HK-2 (cell line): Measurements from ENCODE around the gene RASSF3.
"Not testable (repeated sequence)": the region's sequence is repeated elsewhere in the genome, so short reads cannot be mapped to it uniquely, and the experiment has no call there.

Source experiments
- DNase-seq: peaks from one replicate; pipeline ENCODE4 v3.0.0-alpha.2; 2018; ENCODE audit not compliant: unreplicated experiment

The RASSF3 gene

DNA sequence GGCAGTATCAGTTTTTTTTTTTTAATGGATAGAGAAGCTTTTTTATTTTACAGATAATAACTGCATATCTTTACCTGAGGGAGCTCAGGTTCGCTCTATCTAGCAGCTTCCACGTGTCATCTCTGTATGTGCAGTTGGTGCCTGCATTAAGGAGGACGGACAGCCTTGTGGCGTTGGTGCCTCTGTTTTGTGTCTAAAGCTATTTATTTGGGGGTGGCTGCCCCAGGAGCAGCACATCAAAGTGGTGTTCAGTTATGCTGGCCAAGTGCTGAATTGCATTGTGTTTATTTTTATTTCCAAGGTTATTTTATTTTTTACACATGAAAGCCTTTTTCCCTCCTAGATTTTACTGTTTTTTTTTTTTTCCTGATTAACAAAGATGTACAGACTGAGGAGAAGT is 59.7 kb downstream of the RASSF3 start:
- no peak for DNase-seq

- DNase-seq: no peak
Measured at GRCh38 chr12:64670919-64671639, 60.8 kb downstream of the RASSF3 start.

DNA sequence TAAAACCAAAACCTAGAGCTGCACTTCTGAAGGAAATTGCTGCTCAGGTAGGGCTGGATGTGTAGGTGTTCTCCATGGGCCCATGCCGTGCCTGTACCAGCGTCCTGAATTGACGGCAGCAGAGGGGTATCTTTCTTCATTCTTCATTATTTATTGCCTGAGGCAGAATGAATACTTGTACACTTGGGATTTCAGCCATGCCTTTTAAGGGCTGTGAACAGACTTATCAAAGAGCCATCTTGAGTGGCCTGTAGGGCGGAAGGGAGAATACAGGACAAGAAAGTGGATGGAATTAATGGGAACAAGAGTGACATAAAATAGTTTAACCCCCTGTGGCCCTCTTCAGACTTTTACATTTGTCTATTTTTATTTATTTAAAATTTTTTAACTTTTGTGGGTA is 61.4 kb downstream of the RASSF3 start:
- no peak for DNase-seq

DNA sequence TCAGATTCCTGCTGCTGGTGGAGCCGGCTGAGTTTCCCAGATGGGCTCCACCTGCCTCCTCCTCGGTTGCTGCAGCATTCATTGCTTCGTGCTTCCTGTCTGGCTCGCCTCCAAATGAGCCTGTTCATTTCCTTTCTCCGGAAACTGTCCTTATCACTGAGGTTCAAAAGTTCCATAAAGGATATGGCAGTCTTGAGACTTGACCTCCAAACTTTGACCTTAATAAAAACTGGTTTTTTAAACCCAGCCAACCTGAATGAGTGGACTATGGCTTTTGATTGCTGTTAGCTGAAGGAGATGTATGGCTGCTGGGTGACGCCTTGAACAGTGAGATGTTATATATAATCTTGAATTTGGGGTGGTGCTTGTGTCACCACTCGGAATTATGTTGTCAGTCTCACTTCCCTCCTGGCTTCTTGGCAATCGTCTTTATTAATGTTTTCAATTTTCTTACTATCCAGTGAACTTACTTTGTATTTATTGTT is 62.7 kb downstream of the RASSF3 start:
- DNase-seq: no peak

GRCh38 chr12:64673490-64674169 is 63.3 kb downstream of the RASSF3 start:
- DNase-seq: no peak

- DNase-seq: no peak
Measured at GRCh38 chr12:64674367-64674922, 64.2 kb downstream of the RASSF3 start.

GRCh38 chr12:64675795-64676194 is 65.5 kb downstream of the RASSF3 start:
- no peak for DNase-seq

- no peak for DNase-seq
Measured at GRCh38 chr12:64678248-64678647, 68.0 kb downstream of the RASSF3 start.

DNA sequence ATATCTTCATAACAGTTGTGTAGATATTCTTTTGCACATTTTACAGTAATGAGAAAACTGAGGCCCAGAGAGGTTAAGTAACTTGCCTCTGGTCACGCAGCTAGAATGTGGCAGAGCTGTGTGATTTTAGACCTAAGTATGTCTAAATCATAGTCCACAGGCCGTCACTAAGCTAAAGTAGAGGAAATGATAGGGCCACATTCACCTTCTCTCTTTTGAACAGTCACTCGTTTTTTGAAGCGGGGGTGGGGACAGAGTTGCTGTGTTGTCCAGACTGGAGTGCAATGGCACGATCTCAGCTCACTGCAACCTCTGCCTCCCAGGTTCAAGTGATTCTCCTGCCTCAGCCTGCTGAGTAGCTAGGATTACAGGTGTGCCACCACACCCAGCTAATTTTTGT is 68.5 kb downstream of the RASSF3 start:
- DNase-seq: no peak

- DNase-seq: no peak
Measured at GRCh38 chr12:64679487-64680001, 69.2 kb downstream of the RASSF3 start.

- DNase-seq: no peak
Measured at GRCh38 chr12:64680235-64680634, 69.9 kb downstream of the RASSF3 start.

DNA sequence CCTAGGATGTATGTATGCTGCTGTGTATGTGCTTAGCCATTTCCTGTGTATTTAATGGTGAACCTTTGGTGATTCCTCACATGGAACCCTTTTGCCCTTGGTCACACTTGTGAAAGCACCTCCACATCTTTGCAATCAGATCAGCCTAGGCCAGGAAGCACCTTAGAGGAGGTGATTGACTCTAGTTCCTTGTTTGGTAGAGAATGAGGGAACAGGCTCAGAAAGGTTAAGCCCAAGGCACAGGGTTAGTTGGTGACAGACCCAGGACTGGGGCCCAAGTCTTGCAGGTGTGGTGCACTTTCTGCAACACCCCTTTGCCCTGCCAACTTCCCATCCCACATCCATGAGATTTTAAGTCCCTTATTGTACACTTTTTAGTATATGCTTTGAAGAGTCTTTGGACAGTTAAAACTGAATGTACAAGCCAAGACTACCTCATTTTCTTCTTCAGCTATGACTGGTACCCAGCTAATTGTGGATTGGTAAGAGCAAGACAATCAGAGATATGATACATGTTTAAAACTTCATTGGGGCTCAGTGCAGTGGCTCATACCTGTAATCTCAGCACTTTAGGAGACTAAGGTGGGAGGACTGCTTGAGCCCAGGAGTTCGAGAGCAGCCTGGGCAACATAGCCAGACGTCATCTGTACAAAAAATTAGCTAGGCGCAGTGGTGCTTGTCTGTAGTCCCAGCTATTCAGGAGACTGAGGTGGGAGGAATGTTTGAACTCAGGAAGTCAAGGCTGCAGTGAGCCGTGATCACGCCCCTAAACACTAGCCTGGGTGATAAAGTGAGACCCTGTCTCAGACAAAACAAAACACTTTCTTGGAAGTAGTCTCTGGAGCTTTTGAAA is 71.1 kb downstream of the RASSF3 start:
- no peak for DNase-seq

GRCh38 chr12:64682572-64683277 is 72.4 kb downstream of the RASSF3 start:
- DNase-seq: no peak

GRCh38 chr12:64683816-64684543 is 73.7 kb downstream of the RASSF3 start:
- no peak for DNase-seq

- no peak for DNase-seq
Measured at GRCh38 chr12:64685050-64685449, 74.8 kb downstream of the RASSF3 start.

DNA sequence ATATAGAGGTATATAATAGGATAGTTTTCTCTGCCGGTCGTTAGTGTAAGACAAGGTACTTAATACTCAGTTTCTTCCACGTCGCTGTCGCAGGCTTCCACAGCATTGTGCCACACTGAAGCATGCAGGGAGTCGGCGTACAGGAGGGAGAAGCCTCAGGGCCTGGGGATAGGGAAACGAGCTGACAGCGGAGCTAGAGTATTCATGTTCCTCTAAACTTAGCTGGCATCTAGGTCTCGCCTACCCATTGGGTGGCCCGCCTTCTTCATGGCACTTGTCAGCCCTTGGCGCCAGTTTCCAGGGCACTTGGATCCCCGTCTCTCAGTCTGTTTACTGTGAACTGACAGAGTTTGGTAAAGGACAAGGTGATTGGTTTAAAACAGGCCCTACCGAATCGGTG is 75.3 kb downstream of the RASSF3 start:
- DNase-seq: no peak

DNA sequence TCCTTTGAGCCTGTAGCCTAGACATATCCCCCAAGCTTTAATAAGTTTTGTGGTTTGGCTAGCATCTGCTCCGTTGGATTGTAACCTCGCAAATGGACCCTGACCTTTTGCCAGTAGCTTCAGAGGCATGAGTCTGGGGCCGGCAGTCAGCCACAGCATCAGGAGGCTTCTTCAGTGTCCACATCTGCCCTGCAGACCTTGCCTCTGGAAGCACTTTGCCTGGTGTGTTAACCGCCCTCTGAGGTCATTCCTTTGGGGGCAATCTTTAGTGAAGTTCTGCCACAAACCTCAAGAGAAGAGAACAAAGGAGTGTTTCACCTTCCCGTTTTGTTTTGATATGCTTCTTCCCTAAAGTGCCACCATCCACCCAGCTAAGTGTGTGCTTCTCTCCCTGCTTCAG is 77.5 kb downstream of the RASSF3 start:
- no peak for DNase-seq

- DNase-seq: no peak
Measured at GRCh38 chr12:64688219-64688618, 77.9 kb downstream of the RASSF3 start.

DNA sequence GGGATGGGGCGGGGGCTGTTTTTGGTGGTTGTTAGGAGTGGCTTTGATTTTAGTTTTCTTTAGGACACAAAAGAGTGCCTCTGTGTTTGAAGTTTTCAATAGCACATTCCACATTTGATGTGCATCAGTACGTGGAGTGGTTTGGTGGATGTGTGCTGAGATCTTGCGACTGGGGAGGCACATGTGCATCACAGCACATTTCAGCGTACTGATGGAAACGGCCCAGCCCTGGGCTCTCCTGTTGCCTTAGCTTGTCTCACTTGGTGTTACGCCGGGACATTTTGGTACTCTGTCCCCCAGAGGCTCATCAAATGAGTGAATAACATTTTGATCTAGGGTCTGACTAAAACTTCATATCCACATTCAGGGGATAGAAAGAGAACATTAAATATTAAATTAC is 78.4 kb downstream of the RASSF3 start:
- DNase-seq: no peak

- not testable (repeated sequence) for DNase-seq
Measured at GRCh38 chr12:64690236-64690635, 79.9 kb downstream of the RASSF3 start.
